Fibroblast of peridontal ligament (primary cell): Measurements from ENCODE around the gene DNPEP.
A peak's percentile ranks its signal among the peaks of the same experiment; 100 is the strongest.

Source experiments
- DNase-seq: peaks from one replicate; pipeline ENCODE4 v3.0.0-alpha.2; 2010; ENCODE audit errors: extremely low read depth

The DNPEP gene

GRCh38 chr2:219387306-219388120, at the start of gene DNPEP:
DNPEP (minus strand) TSS chr2:219387912; CDS start chr2:219387794, 118 bp downstream.
- DNase-seq = peak; percentile 86

GRCh38 chr2:219437141-219437540, 49.4 kb upstream of the DNPEP start:
- DNase-seq = no peak

DNA sequence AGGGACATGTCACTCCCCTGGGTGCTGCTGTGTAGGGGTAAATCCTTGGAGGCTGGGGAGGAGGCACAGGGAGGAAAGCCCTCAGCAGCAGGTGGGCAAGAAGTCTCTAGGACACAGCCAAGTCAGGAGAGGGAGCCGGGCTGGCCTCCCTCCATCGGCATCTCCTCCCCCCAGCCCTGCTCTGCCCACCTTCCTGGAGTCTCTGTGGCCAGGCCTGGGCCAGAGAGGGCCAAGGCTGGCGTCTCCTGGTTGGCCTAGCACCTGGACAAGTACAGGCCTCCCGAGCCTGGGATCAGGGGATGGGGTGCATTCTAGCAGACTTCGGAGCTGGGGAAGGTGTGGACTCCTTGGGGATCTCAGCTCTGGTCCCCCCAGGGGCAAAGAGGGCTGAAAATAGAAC, 48.8 kb upstream of the DNPEP start:
- DNase-seq = no peak

- no peak for DNase-seq
Observed at GRCh38 chr2:219435701-219436100, 48.0 kb upstream of the DNPEP start.

GRCh38 chr2:219434718-219435525, 47.2 kb upstream of the DNPEP start, which contains the start of gene SPEG:
SPEG (plus strand) TSS chr2:219434843; CDS start chr2:219434978, 135 bp downstream.
- DNase-seq = no peak

DNA sequence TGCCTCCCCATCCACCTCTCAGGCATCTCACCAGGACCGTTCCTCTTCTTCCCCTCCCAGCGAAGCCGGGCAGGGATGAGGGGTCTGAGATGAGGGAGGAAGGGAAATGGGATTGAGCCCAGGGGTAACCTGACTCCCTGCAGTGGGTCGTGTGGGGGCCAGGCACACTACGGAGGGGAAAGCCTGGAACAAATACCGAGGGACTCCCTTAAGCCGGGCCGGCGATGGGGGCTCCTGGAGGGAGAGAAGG, 46.7 kb upstream of the DNPEP start:
- DNase-seq = no peak

- peak; percentile 50 for DNase-seq
Observed at GRCh38 chr2:219433666-219434467, 46.2 kb upstream of the DNPEP start.

- peak; percentile 58 for DNase-seq
Observed at GRCh38 chr2:219430633-219431615, 43.2 kb upstream of the DNPEP start.

DNA sequence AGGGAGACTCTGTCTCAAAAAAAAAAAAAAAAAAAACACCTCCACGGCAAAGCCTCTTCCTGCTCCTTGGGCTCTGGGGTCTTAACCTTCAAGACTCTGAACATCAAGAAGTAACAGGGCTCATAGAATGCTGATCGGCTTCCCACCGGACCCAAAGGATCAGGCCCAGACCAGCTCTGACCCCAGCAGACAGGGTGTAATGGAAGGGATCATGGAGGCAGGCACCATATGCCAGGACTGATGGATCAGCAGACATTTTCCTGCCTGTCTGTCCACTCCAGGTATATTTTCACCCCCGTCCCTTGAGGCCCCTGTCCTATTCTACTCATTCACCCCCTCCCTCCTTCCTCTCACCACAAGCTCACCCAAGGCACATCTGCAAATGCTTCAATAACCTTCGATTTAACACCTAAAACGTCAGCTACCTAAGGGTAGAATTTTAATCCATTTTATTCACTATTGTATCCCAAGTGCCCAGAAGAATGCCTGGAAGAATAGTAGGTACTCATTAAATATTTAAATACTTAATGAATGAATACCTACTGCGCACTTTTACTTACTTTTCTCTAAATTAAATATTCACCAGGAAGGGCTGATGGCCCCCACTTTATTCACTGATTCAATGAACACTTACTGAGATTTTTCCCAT, 42.4 kb upstream of the DNPEP start:
- DNase-seq = no peak

- no peak for DNase-seq
Observed at GRCh38 chr2:219428469-219428868, 40.8 kb upstream of the DNPEP start.

DNA sequence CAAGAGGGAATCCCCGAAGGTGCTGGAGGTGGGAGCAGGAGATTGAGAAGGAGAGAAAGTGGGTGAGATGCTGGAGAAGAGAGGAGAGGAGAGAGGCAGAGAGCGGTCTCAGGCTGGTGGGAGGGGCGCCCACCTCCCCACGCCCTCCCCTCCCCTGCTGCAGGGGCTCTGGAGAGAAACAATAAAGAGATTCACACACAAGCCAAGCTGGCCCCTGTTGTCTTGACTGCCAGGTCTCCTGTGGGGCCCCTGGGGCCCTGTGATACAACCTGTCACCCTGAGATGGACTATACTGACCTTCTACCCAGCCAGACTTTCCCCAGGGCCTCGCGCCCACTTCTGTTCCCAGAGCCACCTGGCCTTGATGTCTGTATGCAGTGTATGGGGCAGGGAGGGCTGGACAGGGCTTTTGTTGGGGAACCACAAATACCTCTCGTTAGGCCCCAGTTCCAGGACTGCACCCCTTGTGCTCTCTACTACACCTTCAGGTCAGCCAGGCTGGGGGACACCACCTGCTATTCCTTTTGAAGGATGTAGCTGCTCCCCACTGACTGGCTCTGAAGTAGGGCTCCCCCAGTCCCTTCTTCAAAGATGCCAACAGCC, 38.9 kb upstream of the DNPEP start:
- DNase-seq = no peak

DNA sequence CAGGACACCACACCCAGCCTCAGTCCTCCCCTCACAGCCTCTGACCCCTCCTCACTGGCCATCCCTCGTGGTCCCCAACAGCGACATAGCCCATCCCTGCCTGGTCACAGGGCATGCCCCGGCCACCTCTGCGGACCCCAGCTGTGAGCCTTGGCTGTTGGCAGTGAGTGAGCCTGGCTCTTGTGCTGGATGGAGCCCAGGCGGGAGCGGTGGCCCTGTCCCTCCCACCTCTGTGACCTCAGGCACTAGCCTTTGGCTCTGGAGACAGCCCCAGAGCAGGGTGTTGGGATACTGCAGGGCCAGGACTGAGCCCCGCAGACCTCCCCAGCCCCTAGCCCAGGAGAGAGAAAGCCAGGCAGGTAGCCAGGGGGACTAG, 38.3 kb upstream of the DNPEP start:
- DNase-seq = no peak

- DNase-seq = no peak
Observed at GRCh38 chr2:219425238-219426067, 37.7 kb upstream of the DNPEP start.

- no peak for DNase-seq
Observed at GRCh38 chr2:219423652-219424377, 36.1 kb upstream of the DNPEP start.

DNA sequence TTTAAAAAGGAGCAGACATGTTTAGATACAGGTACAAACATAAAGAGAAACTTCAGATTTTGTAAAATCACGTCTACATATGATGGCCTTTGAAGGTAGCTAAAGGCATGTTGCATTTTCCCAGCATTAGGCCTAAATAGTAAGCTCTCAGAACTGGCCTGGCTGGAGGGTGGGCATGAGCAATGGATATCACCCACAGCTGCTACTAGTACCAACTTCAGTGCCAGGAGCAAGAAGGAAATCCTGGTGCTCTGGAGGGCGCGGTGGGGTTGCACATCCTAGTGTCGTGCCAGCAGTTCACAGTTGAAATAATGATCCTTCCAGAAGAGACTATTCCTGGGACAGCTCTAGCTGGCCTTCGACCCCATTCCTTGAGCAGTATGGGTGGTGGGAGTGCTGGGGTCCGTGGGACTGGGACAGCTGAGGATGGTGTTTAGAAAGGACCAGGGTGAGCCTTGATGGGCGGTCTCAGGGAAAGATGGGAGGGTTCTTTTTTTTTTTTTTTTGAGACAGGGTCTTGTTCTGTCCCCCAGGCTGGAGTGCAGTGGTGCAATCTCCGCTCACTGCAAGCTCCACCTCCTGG, 35.3 kb upstream of the DNPEP start:
- DNase-seq = no peak

- DNase-seq = no peak
Observed at GRCh38 chr2:219421323-219421722, 33.6 kb upstream of the DNPEP start.

GRCh38 chr2:219420687-219421086, 33.0 kb upstream of the DNPEP start:
- DNase-seq = no peak
